Testis (tissue), 3 donors: ENCODE results near the gene ATL3. TPM values are rescaled to one million over a fixed set of nuclear protein-coding genes. Genes with fewer than 3 reads are reported as not detected.

Experiments used
- DNase-seq: peaks from one replicate; pipeline ENCODE4 v3.0.0-alpha.2; 2019
- H3K27ac ChIP-seq, 2 donors: fragments of 200-600 bp; sonication (generic); one replicate each; pipeline ENCODE4 v1.5.1; 2019
- H3K27me3 ChIP-seq: fragments of 200-600 bp; sonication (generic); one replicate; pipeline ENCODE4 v1.5.1; 2019
- H3K36me3 ChIP-seq: fragments of 200-600 bp; sonication (generic); one replicate; pipeline ENCODE4 v1.5.1; 2017; ENCODE audit warnings: low read depth; ENCODE audit errors: missing control alignments
- H3K4me1 ChIP-seq: fragments of 200-600 bp; sonication (generic); one replicate; pipeline ENCODE4 v1.5.1; 2019
- H3K4me3 ChIP-seq, 2 donors: fragments of 200-600 bp; sonication (generic); one replicate each; pipeline ENCODE4 v1.5.1; 2017 to 2019
- H3K9me3 ChIP-seq: fragments of 200-600 bp; sonication (generic); one replicate; pipeline ENCODE4 v1.5.1; 2017
- CTCF ChIP-seq, 3 experiments: fragments of 450-650 bp in 2 of 3; fragments of 200-600 bp in 1 of 3; sonication (generic) in 1 of 3; IDR thresholded peaks; one replicate each; pipeline ENCODE4 v1.5.1; 2016 to 2019; ENCODE audit warnings: antibody characterized with exemption in 3 of 3, mild to moderate bottlenecking in 2 of 3, moderate library complexity in 1 of 3
- POLR2A ChIP-seq: fragments of 450-650 bp; IDR thresholded peaks from one replicate; pipeline ENCODE4 v1.6.1; 2017; ENCODE audit warnings: antibody characterized with exemption, mild to moderate bottlenecking, moderate library complexity
- WGBS, 2 donors: methylation state at CpG; one replicate each; pipeline ENCODE4 v1.1.5; 2018; 5-methylcytosine and 5-hydroxymethylcytosine counted together
- intact Hi-C: fragments of 100-400 bp; cut with DNase I; formaldehyde crosslinking; loops from one replicate; pipeline ENCODE4 v1.15.1; 2023; ENCODE audit warnings: low total_unique reads
- polyA plus RNA-seq: library from polyadenylated mRNA; stranded (reverse); fragments of 350-450 nt; fragmentation: Illumina TruSeq; extraction: RNeasy Lipid Tissue Mini Kit (QIAGEN cat#74804); gene quantifications from one replicate; pipeline ENCODE4 v1.2.3, GENCODE V29; 2014; ENCODE audit warnings: low read depth, low replicate concordance; ENCODE audit not compliant: insufficient read depth
- total RNA-seq, 2 donors: library from RNA; depleted of rRNA; stranded (reverse); fragments of >200 nt; gene quantifications; one replicate each; pipeline ENCODE4 v1.2.3, GENCODE V29; 2016

The ATL3 gene
- total and polyA plus RNA-seq, 3 donors from 2014 or later, result 51.1 to 66.4 (median 63.9) TPM

- no peak for DNase-seq
- H3K27me3 ChIP-seq, result no peaks in the 10 kb centered on the region
- intact Hi-C loops, result no loop called here
- no peak overlapping the region for H3K27ac ChIP-seq
- TF ChIP-seq POLR2A, result no peak
- TF ChIP-seq CTCF (IDR thresholded peaks at IDR 0.05), result no peak
- H3K4me1 ChIP-seq, result no peaks in the 10 kb centered on the region
- 35 to 60% methylated on average over 3 of the region's 3 CpGs for WGBS, 2 donors
- no peaks in the 10 kb centered on the region for H3K9me3 ChIP-seq
- no peak overlapping the region for H3K4me3 ChIP-seq
- no peaks in the 10 kb centered on the region for H3K36me3 ChIP-seq
Measured at GRCh38 chr11:63616953-63617352, 54.2 kb downstream of the ATL3 start.

GRCh38 chr11:63614136-63614671, 57.0 kb downstream of the ATL3 start, which contains the start of gene PLAAT3:
PLAAT3 (minus strand) TSS chr11:63614433; CDS start chr11:63614014, 419 bp downstream.
- Histone ChIP-seq H3K4me3 (peak within 1 kb of the TSS; percentile 81 to 86), H3K27ac (peak within 1 kb of the TSS; percentile 82 to 86), H3K9me3 (no peaks in the 10 kb centered on the region), H3K27me3 (no peaks in the 10 kb centered on the region), H3K4me1 (peaks cover 19% of the 10 kb centered on the region), H3K36me3 (no peaks in the 10 kb centered on the region)
- DNase-seq, result peak; percentile 89
- TF ChIP-seq CTCF (IDR thresholded peaks at IDR 0.05) (no peak), POLR2A (no peak)
- intact Hi-C loops, result no loop called here
- WGBS, 2 donors, result 1% methylated on average over 51 of the region's 53 CpGs; no CpG with 5 or more reads in 1 of the 2 donors

- peak; percentile 82 for DNase-seq
- intact Hi-C loops, result no loop called here
- H3K27me3 ChIP-seq, result no peaks in the 10 kb centered on the region
- TF ChIP-seq POLR2A (no peak), CTCF (IDR thresholded peaks at IDR 0.05) (no peak)
- H3K4me3 ChIP-seq, result peak overlapping the region; percentile 81 to 86
- peak overlapping the region; percentile 82 to 86 for H3K27ac ChIP-seq
- no peaks in the 10 kb centered on the region for H3K9me3 ChIP-seq
- WGBS, 2 donors, result 1 to 2% methylated on average over 8 to 34 of the region's 45 CpGs
- H3K36me3 ChIP-seq, result no peaks in the 10 kb centered on the region
- H3K4me1 ChIP-seq, result peaks cover 24% of the 10 kb centered on the region
Measured at GRCh38 chr11:63613517-63614135, 57.5 kb downstream of the ATL3 start.

GRCh38 chr11:63612181-63612580, 59.0 kb downstream of the ATL3 start:
- peak; percentile 11 for DNase-seq
- H3K36me3 ChIP-seq, result no peaks in the 10 kb centered on the region
- no peaks in the 10 kb centered on the region for H3K9me3 ChIP-seq
- intact Hi-C loops, result no loop called here
- peak overlapping the region; percentile 37 to 86 for H3K27ac ChIP-seq
- H3K27me3 ChIP-seq, result no peaks in the 10 kb centered on the region
- TF ChIP-seq POLR2A, result no peak
- TF ChIP-seq CTCF (IDR thresholded peaks at IDR 0.05), result no peak
- peaks cover 30% of the 10 kb centered on the region for H3K4me1 ChIP-seq
- no peak overlapping the region for H3K4me3 ChIP-seq

GRCh38 chr11:63611395-63611747, 59.8 kb downstream of the ATL3 start:
- H3K9me3 ChIP-seq, result no peaks in the 10 kb centered on the region
- H3K4me1 ChIP-seq, result peaks cover 30% of the 10 kb centered on the region
- no peaks in the 10 kb centered on the region for H3K36me3 ChIP-seq
- DNase-seq, result no peak
- intact Hi-C loops, result no loop called here
- 42 to 48% methylated on average over 1 of the region's 1 CpG for WGBS, 2 donors
- no peaks in the 10 kb centered on the region for H3K27me3 ChIP-seq
- TF ChIP-seq POLR2A (no peak), CTCF (IDR thresholded peaks at IDR 0.05) (no peak)
- no peak overlapping the region for H3K4me3 ChIP-seq
- peak overlapping the region; percentile 71 to 86 for H3K27ac ChIP-seq
